GM12865 (cell line): ENCODE results near the gene PRRC1.

Source experiments
- DNase-seq: peaks from one replicate; pipeline ENCODE4 v3.0.0; 2010; ENCODE audit warnings: low read depth
- H3K4me3 ChIP-seq: 2 replicates; pipeline ENCODE4 v1.5.1; 2011; ENCODE audit warnings: mild to moderate bottlenecking, low read depth, low read length, control low read depth
- CTCF ChIP-seq: IDR thresholded peaks from 2 replicates; pipeline ENCODE4 v1.5.1; 2011; ENCODE audit warnings: low read length, control low read depth, low read depth, inconsistent platforms; ENCODE audit not compliant: insufficient read depth; ENCODE audit errors: missing control alignments

The PRRC1 gene

DNA sequence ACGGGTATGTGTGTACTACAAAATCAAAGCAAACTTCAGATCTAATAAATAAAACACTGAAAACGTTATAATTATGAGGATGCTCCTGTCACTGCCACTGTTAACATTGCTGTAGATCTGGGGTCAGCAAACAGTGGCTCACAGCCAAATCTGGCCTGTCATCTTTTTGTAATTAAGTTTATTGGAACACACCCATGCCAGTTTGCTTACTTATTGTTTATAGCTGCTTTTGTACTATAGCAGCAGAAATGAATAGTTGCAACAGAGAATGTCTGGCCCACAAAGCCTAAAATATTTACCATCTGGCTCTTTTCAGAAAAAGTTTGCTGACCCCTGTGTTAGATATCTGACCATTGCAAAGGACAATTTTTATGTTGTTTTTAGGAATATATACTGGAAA, 32.1 kb downstream of the PRRC1 start:
- H3K4me3 ChIP-seq: no peak overlapping the region
- TF ChIP-seq CTCF: no peak
- DNase-seq: no peak

DNA sequence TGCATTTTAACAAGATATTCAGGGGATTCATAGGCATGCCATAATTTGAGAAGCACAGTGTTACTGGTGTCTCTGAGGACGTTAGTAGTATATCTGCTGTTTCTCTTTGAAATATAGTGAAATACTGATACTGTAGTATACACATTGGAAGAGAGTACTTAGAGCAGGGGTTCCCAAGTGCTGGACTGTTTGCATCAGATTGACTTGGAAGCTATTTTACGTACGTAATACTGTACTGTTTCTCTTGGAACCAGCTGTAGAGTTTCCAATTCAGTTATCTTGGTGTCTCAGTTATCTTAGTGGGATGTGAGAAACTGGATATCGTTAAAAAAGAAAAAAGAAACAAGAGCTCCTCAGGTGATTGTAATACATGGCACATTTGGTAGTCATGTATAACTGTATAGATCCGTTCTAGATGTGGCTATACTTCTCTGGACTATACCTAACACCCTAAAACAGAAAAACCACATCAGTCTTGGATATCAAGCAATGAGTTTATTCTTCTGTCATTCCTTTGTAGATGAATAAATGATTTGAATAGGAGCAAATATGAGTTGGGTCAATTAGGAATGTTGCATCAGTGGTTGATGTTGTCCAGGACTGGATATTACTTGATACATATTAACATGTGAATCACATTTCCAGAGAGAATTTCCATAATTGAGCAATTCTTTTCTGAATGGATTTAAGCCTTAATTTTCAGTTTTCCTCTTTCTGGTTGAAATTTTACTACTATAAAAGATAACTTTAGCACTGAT, 33.4 kb downstream of the PRRC1 start:
- no peak overlapping the region for H3K4me3 ChIP-seq
- no peak for DNase-seq

GRCh38 chr5:127551410-127552041, 34.1 kb downstream of the PRRC1 start:
- no peak overlapping the region for H3K4me3 ChIP-seq
- no peak for TF ChIP-seq CTCF
- DNase-seq: no peak

More for the DNA sequence above, 33.4 kb downstream of the PRRC1 start:
- TF ChIP-seq CTCF: no peak

DNA sequence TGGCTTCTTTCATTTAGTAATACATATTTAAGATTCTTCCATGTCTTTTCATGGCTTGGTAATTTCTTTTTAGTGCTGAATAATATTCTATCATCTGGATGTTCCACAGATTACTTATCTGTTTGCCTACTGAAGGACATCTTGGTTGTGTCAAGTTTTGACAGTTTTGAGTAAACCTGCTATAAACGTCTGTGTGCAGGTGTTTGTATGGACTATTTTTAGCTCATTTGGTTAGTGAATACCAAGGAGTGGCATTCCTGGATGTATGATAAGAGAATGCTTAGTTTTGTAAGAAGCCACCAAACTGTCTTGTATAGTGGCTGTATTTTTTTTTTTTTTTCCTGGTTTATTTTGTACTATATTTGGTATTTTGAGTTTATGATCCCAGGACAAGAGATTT, 38.4 kb downstream of the PRRC1 start:
- no peak for DNase-seq
- no peak overlapping the region for H3K4me3 ChIP-seq
- no peak for TF ChIP-seq CTCF

DNA sequence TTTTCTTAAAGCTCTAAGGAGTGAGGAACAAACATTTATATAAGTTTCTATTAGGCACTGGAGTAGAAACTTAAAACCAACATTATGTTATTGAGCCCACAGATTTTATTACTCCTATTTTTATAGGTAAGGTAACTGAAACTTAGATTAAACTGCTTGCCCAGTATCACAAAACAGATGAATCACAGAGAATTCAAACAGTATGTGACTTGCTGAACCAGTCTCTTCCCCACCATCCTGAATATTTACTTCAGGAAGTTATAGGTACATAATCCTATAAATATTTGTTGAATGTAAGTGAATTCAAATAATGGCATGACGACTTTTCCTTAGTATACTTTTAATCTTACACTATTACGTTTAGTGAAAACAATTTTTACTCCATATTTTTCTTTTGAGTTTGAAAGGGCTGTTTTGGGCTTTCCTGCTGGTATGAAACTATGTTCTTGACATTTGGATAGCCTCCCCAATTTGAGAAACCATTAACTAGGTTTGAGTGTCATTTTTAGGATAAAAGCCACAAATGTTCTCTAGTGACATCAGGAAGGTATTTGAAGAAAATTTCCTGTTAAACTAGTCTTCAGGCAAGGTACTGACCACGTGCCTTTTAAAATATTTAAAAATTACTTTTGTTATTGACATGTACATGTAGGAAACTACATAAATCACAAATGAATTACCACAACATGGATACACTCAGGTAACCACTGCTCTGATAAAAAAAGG, 39.3 kb downstream of the PRRC1 start:
- DNase-seq: no peak
- H3K4me3 ChIP-seq: no peak overlapping the region
- TF ChIP-seq CTCF: no peak

- no peak for TF ChIP-seq CTCF
- H3K4me3 ChIP-seq: no peak overlapping the region
- no peak for DNase-seq
These were observed 40.8 kb downstream of the PRRC1 start for GRCh38 chr5:127558273-127558672.
